Adrenal gland (tissue), 12 donors: ENCODE data around the gene ZBTB9. TPM values are rescaled to one million over a fixed set of nuclear protein-coding genes. Genes with fewer than 3 reads are reported as not detected.
A peak's percentile ranks its signal among the peaks of the same experiment; 100 is the strongest.

Experiments used
- DNase-seq, 7 donors: peaks; one replicate each; pipeline ENCODE4 v3.0.0-alpha.2; 2019 to 2020
- H3K27ac ChIP-seq, 5 donors: fragments of 200-600 bp; sonication (generic) in 4 of 5; 1 replicate in 3 of 5; 2 replicates in 2 of 5; pipeline versions ENCODE4 v1.5.1 to v1.8.0; 2016 to 2020; ENCODE audit warnings: mild to moderate bottlenecking in 1 of 5
- H3K27me3 ChIP-seq: fragments of 200-600 bp; 2 replicates; pipeline ENCODE4 v1.8.0; 2021
- H3K36me3 ChIP-seq, 2 donors: fragments of 200-600 bp; replicated peaks in 1 of 2; 1 replicate in 1 of 2; 2 replicates in 1 of 2; pipeline versions ENCODE4 v1.5.1 to v1.8.0; 2018 to 2022
- H3K4me1 ChIP-seq, 2 donors: fragments of 200-600 bp; replicated peaks in 1 of 2; 1 replicate in 1 of 2; 2 replicates in 1 of 2; pipeline versions ENCODE4 v1.5.1 to v1.8.0; 2018 to 2021
- H3K4me3 ChIP-seq, 4 donors: fragments of 200-600 bp; sonication (generic) in 3 of 4; one replicate each; pipeline ENCODE4 v1.5.1; 2016 to 2018
- H3K9me3 ChIP-seq, 3 donors: fragments of 200-600 bp; sonication (generic) in 1 of 3; replicated peaks in 1 of 3; 1 replicate in 2 of 3; 2 replicates in 1 of 3; pipeline versions ENCODE4 v1.5.1 to v1.8.0; 2016 to 2021
- CTCF ChIP-seq, 6 experiments: fragments of 450-650 bp in 4 of 6; fragments of 200-600 bp in 2 of 6; sonication (generic) in 1 of 6; IDR thresholded peaks; 1 replicate in 5 of 6; 2 replicates in 1 of 6; pipeline versions ENCODE4 v1.5.1 to v1.8.0; 2016 to 2021; ENCODE audit warnings: antibody characterized with exemption in 6 of 6, mild to moderate bottlenecking in 2 of 6, moderate library complexity in 1 of 6
- POLR2A ChIP-seq, 2 donors: fragments of 450-650 bp; IDR thresholded peaks; one replicate each; pipeline ENCODE4 v1.6.1; 2017; ENCODE audit warnings: antibody characterized with exemption in 2 of 2, mild to moderate bottlenecking in 2 of 2, moderate library complexity in 1 of 2
- WGBS, 4 donors: extraction: QIAGEN DNeasy Blood & Tissue Kit in 2 of 4; methylation state at CpG; one replicate each; pipeline versions ENCODE4 v1.1.5 to v1.1.7; 2013 to 2017; 5-methylcytosine and 5-hydroxymethylcytosine counted together
- intact Hi-C, 2 donors: fragments of 100-400 bp; cut with DNase I; formaldehyde crosslinking; loops; one replicate each; pipeline versions ENCODE4 v1.14.1 to v1.15.0; 2022 to 2023
- polyA plus RNA-seq, 3 donors: library from polyadenylated mRNA; stranded (reverse); fragments of 200-250 nt in 2 of 3; fragments of 350-450 nt in 1 of 3; fragmentation: Illumina TruSeq in 1 of 3; extraction: RNeasy Lipid Tissue Mini Kit (QIAGEN cat#74804) in 1 of 3; gene quantifications; one replicate each; pipeline ENCODE4 v1.2.3, GENCODE V29; 2013 to 2014
- total RNA-seq, 9 donors: library from RNA; depleted of rRNA in 4 of 9; stranded (reverse); fragments of >200 nt in 4 of 9; fragments of 120-200 nt in 1 of 9; fragmentation: NEBNext Ultra II Directional in 1 of 9; extraction: Animal tissue kit (Norgen Biotek cat#: 25700) in 1 of 9; gene quantifications; one replicate each; pipeline versions ENCODE4 v1.1.0 to v1.2.4, GENCODE V29; 2013 to 2023
- donor health status: healthy with polysubstance abuse.
- donor health status: Bipolar disorder and iron deficiency.
- donor health status: DM: yes; HTN: yes; CAD: no.
- donor health status: DM: no; HTN: no; CAD: no.
- donor health status: DM: no; HTN: no; CAD: no.
- donor health status: DM: yes; HTN: yes; CAD: no.

The ZBTB9 gene
- total and polyA plus RNA-seq, 12 donors, result 2.3 to 11.2 (median 6.7) TPM

- intact Hi-C loops, result loop anchor here in 1 of 2 donors (10.0 kb wide), 1 partner anchor 113 kb away; no protein-coding TSS in a partner anchor
- no peaks in the 10 kb centered on the region for H3K9me3 ChIP-seq
- peaks cover 5 to 14% of the 10 kb centered on the region in 2 donors for H3K4me1 ChIP-seq
- 91 to 98% (median 93%) methylated on average over 7 to 15 of the region's 15 CpGs for WGBS, 4 donors
- TF ChIP-seq CTCF (IDR thresholded peaks at IDR 0.05) (no peak), POLR2A (IDR thresholded peaks at IDR 0.05) (no peak)
- no peak overlapping the region for H3K4me3 ChIP-seq
- H3K36me3 ChIP-seq, result peaks cover 0 to 11% of the 10 kb centered on the region in 2 donors
- DNase-seq, result no peak
- no peaks in the 10 kb centered on the region for H3K27me3 ChIP-seq
- no peak overlapping the region for H3K27ac ChIP-seq
Observed at GRCh38 chr6:33451606-33452005, 2.8 kb upstream of the ZBTB9 start.

GRCh38 chr6:33452496-33452895 is 1.9 kb upstream of the ZBTB9 start:
- no peak for DNase-seq
- TF ChIP-seq POLR2A (IDR thresholded peaks at IDR 0.05) (no peak), CTCF (IDR thresholded peaks at IDR 0.05) (no peak)
- no peaks in the 10 kb centered on the region for H3K9me3 ChIP-seq
- no peak overlapping the region for H3K4me3 ChIP-seq
- intact Hi-C loops, result loop anchor here in 1 of 2 donors (10.0 kb wide), 1 partner anchor 112 kb away; no protein-coding TSS in a partner anchor
- H3K27ac ChIP-seq, result no peak overlapping the region
- H3K36me3 ChIP-seq, result peaks cover 0 to 11% of the 10 kb centered on the region in 2 donors
- 88 to 100% (median 92%) methylated on average over 1 to 4 of the region's 4 CpGs for WGBS, 4 donors
- H3K4me1 ChIP-seq, result peaks cover 5 to 14% of the 10 kb centered on the region in 2 donors
- H3K27me3 ChIP-seq, result no peaks in the 10 kb centered on the region

- no peaks in the 10 kb centered on the region for H3K9me3 ChIP-seq
- TF ChIP-seq CTCF (IDR thresholded peaks at IDR 0.05) (no peak), POLR2A (IDR thresholded peaks at IDR 0.05) (no peak)
- peaks cover 5 to 14% of the 10 kb centered on the region in 2 donors for H3K4me1 ChIP-seq
- H3K36me3 ChIP-seq, result peaks cover 0 to 3% of the 10 kb centered on the region in 2 donors
- H3K27me3 ChIP-seq, result no peaks in the 10 kb centered on the region
- peak overlapping the region in 3 of 5 donors; percentile 52 to 89 (median 72) for H3K27ac ChIP-seq
- peak overlapping the region in 3 of 4 donors; percentile 77 to 93 (median 87) for H3K4me3 ChIP-seq
- DNase-seq, result no peak
- intact Hi-C loops, result loop anchor here in 1 of 2 donors (10.0 kb wide), 1 partner anchor 111 kb away; no protein-coding TSS in a partner anchor
- WGBS, 4 donors, result 1 to 4% (median 3%) methylated on average over 12 of the region's 12 CpGs
Observed at GRCh38 chr6:33453393-33454008, 875 bp upstream of the ZBTB9 start.

GRCh38 chr6:33455051-33455450 is 675 bp downstream of the ZBTB9 start:
- 36 to 50% (median 47%) methylated on average over 15 to 16 of the region's 16 CpGs for WGBS, 4 donors
- Histone ChIP-seq H3K27me3 (no peaks in the 10 kb centered on the region), H3K9me3 (no peaks in the 10 kb centered on the region), H3K36me3 (peaks cover 0 to 3% of the 10 kb centered on the region in 2 donors), H3K4me1 (peaks cover 5 to 14% of the 10 kb centered on the region in 2 donors), H3K27ac (no peak overlapping the region), H3K4me3 (peak overlapping the region in 2 of 4 donors; percentile 77 to 87)
- DNase-seq, result no peak
- TF ChIP-seq POLR2A (IDR thresholded peaks at IDR 0.05), result no peak
- intact Hi-C loops, result loop anchor here in 1 of 2 donors (10.0 kb wide), 1 partner anchor 110 kb away; no protein-coding TSS in a partner anchor
